ENCODE data around the gene FBXW9. TPM values are rescaled to one million over a fixed set of nuclear protein-coding genes. Genes with fewer than 3 reads are reported as not detected.

Gene FBXW9
- total and polyA plus RNA-seq, 2 of the 13 experiments (the other 11 are each of a cell fraction or from before 2014, with no cell fraction given): 5.7 to 6.1 TPM

DNA sequence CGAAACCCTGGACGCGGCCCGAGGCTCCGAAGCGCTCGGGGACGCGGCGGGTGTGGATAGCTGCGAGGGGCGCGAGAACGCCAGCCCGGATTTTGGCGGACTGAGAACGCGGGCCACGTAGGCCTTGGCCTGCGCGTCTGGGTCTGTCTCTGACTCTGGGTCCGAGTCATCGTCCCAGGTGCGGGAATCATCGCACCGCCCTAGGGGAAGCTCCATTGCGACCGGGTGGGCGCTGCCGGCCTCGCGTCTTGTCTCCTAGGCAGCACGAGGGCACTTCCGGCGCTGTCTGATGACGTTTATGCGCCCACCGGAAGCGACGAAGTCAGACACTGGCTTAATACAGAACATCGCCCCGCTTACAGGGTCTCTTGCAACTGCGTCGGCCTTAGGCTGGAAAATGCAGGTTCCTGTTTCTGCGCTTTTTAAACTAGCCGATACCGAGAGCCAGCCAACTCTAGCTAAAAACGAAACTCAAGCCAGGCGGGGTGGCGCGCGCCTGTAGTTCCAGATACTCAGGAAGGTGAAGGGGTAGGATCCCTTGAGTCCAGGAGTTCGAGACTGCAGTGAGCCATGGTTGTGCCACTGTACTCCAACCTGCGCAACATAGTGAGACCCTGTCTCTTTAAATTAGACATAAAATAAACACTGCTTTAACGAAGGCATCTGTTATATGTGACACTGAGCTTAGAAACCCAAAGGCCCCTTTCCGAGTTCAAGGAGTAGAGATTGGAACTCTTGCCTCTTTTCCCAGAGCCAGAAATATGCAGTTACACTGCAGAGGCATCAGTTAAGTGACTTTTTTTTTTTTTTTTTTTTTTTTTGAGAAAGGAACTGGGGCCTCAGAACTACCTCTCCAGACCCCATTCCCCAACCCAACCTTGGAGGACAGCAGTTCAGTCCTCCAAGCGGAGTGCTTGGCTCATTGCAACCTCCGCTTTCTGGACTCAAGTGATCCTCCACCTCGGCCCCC is at the start of gene FBXW9 (continued):
- TF ChIP-seq, protein P1, sequence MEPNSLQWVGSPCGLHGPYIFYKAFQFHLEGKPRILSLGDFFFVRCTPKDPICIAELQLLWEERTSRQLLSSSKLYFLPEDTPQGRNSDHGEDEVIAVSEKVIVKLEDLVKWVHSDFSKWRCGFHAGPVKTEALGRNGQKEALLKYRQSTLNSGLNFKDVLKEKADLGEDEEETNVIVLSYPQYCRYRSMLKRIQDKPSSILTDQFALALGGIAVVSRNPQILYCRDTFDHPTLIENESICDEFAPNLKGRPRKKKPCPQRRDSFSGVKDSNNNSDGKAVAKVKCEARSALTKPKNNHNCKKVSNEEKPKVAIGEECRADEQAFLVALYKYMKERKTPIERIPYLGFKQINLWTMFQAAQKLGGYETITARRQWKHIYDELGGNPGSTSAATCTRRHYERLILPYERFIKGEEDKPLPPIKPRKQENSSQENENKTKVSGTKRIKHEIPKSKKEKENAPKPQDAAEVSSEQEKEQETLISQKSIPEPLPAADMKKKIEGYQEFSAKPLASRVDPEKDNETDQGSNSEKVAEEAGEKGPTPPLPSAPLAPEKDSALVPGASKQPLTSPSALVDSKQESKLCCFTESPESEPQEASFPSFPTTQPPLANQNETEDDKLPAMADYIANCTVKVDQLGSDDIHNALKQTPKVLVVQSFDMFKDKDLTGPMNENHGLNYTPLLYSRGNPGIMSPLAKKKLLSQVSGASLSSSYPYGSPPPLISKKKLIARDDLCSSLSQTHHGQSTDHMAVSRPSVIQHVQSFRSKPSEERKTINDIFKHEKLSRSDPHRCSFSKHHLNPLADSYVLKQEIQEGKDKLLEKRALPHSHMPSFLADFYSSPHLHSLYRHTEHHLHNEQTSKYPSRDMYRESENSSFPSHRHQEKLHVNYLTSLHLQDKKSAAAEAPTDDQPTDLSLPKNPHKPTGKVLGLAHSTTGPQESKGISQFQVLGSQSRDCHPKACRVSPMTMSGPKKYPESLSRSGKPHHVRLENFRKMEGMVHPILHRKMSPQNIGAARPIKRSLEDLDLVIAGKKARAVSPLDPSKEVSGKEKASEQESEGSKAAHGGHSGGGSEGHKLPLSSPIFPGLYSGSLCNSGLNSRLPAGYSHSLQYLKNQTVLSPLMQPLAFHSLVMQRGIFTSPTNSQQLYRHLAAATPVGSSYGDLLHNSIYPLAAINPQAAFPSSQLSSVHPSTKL (CRISPR knock-in tag; IDR thresholded peaks at IDR 0.05): peak; percentile 56
- TF ChIP-seq ZFP82 (CRISPR knock-in tag; IDR thresholded peaks at IDR 0.05; ENCODE audit: borderline replicate concordance) (no peak), MAX (IDR thresholded peaks at IDR 0.05) (peak; percentile 93), ESRRA (CRISPR knock-in tag; IDR thresholded peaks at IDR 0.05; ENCODE audit: low read depth) (0 out of 2 replicates have a peak, but pooled peaks have one; percentile 28), RORA (CRISPR knock-in tag; IDR thresholded peaks at IDR 0.05) (no peak), TCF12 (IDR thresholded peaks at IDR 0.05) (no peak), TCF12 (CRISPR knock-in tag; IDR thresholded peaks at IDR 0.05) (peak; percentile 47; the same call in 1 of the 2 replicates), ZNF18 (CRISPR knock-in tag; IDR thresholded peaks at IDR 0.05; ENCODE audit: insufficient replicate concordance) (no peak), ZNF430 (CRISPR knock-in tag; IDR thresholded peaks at IDR 0.05) (peak; percentile 33; the same call in 1 of the 2 replicates), XRCC5 (optimal IDR thresholded peaks at IDR 0.05; ENCODE audit: low read length) (peak; percentile 76), ZNF317 (CRISPR knock-in tag; IDR thresholded peaks at IDR 0.05) (peak; percentile 59), RAD21 (CRISPR knock-in tag; IDR thresholded peaks at IDR 0.05) (peak; percentile 52; the same call in 1 of the 2 replicates), RXRB (CRISPR knock-in tag; IDR thresholded peaks at IDR 0.05; ENCODE audit: borderline replicate concordance) (0 out of 2 replicates have a peak, but pooled peaks have one; percentile 39), ZNF501 (CRISPR knock-in tag; IDR thresholded peaks at IDR 0.05) (peak; percentile 94), GATAD2A (CRISPR knock-in tag; IDR thresholded peaks at IDR 0.05) (peak; percentile 49), IRX3 (CRISPR knock-in tag; IDR thresholded peaks at IDR 0.05; ENCODE audit: borderline replicate concordance, low read depth) (no peak), ZBTB3 (CRISPR knock-in tag; IDR thresholded peaks at IDR 0.05; ENCODE audit: borderline replicate concordance, low read depth) (peak; percentile 78; the same call in 1 of the 2 replicates), PHF20 (CRISPR knock-in tag; IDR thresholded peaks at IDR 0.05) (peak; percentile 99), ZNF598 (CRISPR knock-in tag; IDR thresholded peaks at IDR 0.05; ENCODE audit: borderline replicate concordance) (peak; percentile 64; the same call in 1 of the 2 replicates)
- TF ChIP-seq, protein P2, sequence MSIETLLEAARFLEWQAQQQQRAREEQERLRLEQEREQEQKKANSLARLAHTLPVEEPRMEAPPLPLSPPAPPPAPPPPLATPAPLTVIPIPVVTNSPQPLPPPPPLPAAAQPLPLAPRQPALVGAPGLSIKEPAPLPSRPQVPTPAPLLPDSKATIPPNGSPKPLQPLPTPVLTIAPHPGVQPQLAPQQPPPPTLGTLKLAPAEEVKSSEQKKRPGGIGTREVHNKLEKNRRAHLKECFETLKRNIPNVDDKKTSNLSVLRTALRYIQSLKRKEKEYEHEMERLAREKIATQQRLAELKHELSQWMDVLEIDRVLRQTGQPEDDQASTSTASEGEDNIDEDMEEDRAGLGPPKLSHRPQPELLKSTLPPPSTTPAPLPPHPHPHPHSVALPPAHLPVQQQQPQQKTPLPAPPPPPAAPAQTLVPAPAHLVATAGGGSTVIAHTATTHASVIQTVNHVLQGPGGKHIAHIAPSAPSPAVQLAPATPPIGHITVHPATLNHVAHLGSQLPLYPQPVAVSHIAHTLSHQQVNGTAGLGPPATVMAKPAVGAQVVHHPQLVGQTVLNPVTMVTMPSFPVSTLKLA (IDR thresholded peaks at IDR 0.05): no peak
- TF ChIP-seq, protein P3, sequence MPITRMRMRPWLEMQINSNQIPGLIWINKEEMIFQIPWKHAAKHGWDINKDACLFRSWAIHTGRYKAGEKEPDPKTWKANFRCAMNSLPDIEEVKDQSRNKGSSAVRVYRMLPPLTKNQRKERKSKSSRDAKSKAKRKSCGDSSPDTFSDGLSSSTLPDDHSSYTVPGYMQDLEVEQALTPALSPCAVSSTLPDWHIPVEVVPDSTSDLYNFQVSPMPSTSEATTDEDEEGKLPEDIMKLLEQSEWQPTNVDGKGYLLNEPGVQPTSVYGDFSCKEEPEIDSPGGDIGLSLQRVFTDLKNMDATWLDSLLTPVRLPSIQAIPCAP (CRISPR knock-in tag; IDR thresholded peaks at IDR 0.05; ENCODE audit: low read depth): no peak
